ENCODE data around the gene STIM1.

Gene STIM1

DNA sequence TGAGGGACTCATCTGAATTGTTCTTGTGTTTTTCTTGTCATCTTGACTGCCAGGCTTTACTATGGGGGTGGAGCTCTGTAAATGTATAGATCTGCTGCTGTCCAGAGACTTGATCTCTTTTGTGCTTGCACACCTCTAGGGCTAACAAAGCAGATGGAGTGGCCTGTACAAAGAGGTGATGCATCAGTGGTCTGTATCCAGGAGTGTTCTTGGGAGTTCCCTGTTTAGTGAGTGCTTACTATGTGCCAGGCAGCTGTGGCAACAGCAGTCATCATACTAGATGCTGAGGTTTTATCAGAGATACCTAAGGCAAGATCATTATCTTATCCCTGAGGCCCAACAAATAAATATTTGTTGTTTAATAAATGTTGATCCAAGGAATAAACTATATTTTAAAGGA lies 33.4 kb downstream of the STIM1 start:
- H2AFZ ChIP-seq (ENCODE audit: low read depth, low read length, severe bottlenecking), result no peak overlapping the region
- H3K9me2 ChIP-seq (replicated peaks; ENCODE audit: insufficient read depth, low read length), result no peaks in the 10 kb centered on the region
- TF ChIP-seq, protein P1, sequence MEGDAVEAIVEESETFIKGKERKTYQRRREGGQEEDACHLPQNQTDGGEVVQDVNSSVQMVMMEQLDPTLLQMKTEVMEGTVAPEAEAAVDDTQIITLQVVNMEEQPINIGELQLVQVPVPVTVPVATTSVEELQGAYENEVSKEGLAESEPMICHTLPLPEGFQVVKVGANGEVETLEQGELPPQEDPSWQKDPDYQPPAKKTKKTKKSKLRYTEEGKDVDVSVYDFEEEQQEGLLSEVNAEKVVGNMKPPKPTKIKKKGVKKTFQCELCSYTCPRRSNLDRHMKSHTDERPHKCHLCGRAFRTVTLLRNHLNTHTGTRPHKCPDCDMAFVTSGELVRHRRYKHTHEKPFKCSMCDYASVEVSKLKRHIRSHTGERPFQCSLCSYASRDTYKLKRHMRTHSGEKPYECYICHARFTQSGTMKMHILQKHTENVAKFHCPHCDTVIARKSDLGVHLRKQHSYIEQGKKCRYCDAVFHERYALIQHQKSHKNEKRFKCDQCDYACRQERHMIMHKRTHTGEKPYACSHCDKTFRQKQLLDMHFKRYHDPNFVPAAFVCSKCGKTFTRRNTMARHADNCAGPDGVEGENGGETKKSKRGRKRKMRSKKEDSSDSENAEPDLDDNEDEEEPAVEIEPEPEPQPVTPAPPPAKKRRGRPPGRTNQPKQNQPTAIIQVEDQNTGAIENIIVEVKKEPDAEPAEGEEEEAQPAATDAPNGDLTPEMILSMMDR (IDR thresholded peaks at IDR 0.05; ENCODE audit: insufficient read depth, low read length, poor library complexity, severe bottlenecking), result no peak
- no peak for TF ChIP-seq EZH2phosphoT487 (conservative IDR thresholded peaks at IDR 0.05; ENCODE audit: low read length)
- no peak overlapping the region for H3K9ac ChIP-seq (ENCODE audit: low read length)
- H3K27me3 ChIP-seq (ENCODE audit: low read length), result no peaks in the 10 kb centered on the region
- H3K4me3 ChIP-seq (ENCODE audit: insufficient read depth, low read length, poor library complexity, severe bottlenecking), result no peak overlapping the region
- no peaks in the 10 kb centered on the region; the same call in 1 of the 2 replicates for H4K20me1 ChIP-seq (ENCODE audit: low read depth, low read length)
- H3K79me2 ChIP-seq (ENCODE audit: insufficient read depth, low read length), result peaks cover 9% of the 10 kb centered on the region; the same call in 1 of the 2 replicates
- H3F3A ChIP-seq (ENCODE audit: insufficient read depth), result peaks cover 1% of the 10 kb centered on the region; the same call in 1 of the 2 replicates
- no peak overlapping the region for H3K4me2 ChIP-seq (ENCODE audit: low read depth, low read length, poor library complexity, severe bottlenecking)
- no peak overlapping the region for H3K27ac ChIP-seq (ENCODE audit: low read depth, low read length)
- no peaks in the 10 kb centered on the region for H3K36me3 ChIP-seq (ENCODE audit: low read length)
- no peaks in the 10 kb centered on the region for H3K9me3 ChIP-seq (ENCODE audit: insufficient read depth, low read length)

DNA sequence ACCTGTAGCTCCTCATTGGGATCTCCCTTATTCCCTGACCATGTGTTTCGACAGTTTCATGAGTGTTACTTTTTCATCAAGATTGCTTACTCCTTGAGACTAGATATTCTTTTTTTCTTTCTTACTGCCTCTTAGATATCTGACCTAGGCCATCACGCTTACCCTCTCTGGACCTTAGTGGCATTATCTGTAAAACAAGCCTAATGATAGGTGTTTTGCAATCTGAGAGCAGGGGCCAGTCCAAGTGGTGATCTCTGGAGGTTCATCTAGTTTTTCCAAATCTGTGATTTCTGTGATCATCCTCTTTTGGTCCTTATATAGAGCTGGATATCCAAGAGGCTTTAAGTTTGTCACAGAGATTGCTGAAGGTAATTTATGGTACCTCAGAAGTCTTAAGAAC lies 34.5 kb downstream of the STIM1 start:
- H4K20me1 ChIP-seq (ENCODE audit: low read depth, low read length), result no peaks in the 10 kb centered on the region; the same call in 1 of the 2 replicates
- peaks cover 5% of the 10 kb centered on the region; the same call in 1 of the 2 replicates for H3F3A ChIP-seq (ENCODE audit: insufficient read depth)
- no peaks in the 10 kb centered on the region for H3K9me2 ChIP-seq (replicated peaks; ENCODE audit: insufficient read depth, low read length)
- H2AFZ ChIP-seq (ENCODE audit: low read depth, low read length, severe bottlenecking), result no peak overlapping the region
- no peak overlapping the region for H3K9ac ChIP-seq (ENCODE audit: low read length)
- no peak overlapping the region for H3K4me2 ChIP-seq (ENCODE audit: low read depth, low read length, poor library complexity, severe bottlenecking)
- no peak overlapping the region for H3K4me3 ChIP-seq (ENCODE audit: insufficient read depth, low read length, poor library complexity, severe bottlenecking)
- H3K27ac ChIP-seq (ENCODE audit: low read depth, low read length), result no peak overlapping the region
- H3K36me3 ChIP-seq (ENCODE audit: low read length), result no peaks in the 10 kb centered on the region
- 0 out of 2 replicates have a peak, but pooled peaks cover 3% of the 10 kb centered on the region for H3K79me2 ChIP-seq (ENCODE audit: insufficient read depth, low read length)
- TF ChIP-seq, protein P1 (IDR thresholded peaks at IDR 0.05; ENCODE audit: insufficient read depth, low read length, poor library complexity, severe bottlenecking), result no peak
- no peak for TF ChIP-seq EZH2phosphoT487 (conservative IDR thresholded peaks at IDR 0.05; ENCODE audit: low read length)
- H3K27me3 ChIP-seq (ENCODE audit: low read length), result no peaks in the 10 kb centered on the region
- no peaks in the 10 kb centered on the region for H3K9me3 ChIP-seq (ENCODE audit: insufficient read depth, low read length)

DNA sequence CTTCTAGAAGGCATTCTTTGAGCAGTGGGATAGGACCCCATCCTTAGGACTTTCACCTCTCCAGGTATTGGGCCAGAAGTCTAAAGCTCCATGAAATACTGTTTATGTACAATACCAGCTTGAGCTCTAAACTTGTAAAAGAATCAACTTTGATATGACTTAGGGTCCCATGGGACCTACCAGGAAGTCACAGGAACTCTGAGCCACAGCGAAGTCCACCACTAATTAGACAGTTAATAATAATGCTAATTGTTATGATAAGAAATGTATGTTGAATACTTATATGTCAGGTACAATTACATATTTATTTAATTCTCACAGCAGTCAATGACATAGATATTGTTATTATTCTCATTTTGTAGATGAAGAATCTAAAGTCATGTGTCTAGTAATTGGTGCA lies 35.3 kb downstream of the STIM1 start:
- Histone ChIP-seq H3K27me3 (ENCODE audit: low read length) (no peaks in the 10 kb centered on the region), H3K4me3 (ENCODE audit: insufficient read depth, low read length, poor library complexity, severe bottlenecking) (no peak overlapping the region), H3K4me2 (ENCODE audit: low read depth, low read length, poor library complexity, severe bottlenecking) (no peak overlapping the region), H3K9me2 (replicated peaks; ENCODE audit: insufficient read depth, low read length) (no peaks in the 10 kb centered on the region), H3K9me3 (ENCODE audit: insufficient read depth, low read length) (no peaks in the 10 kb centered on the region), H4K20me1 (ENCODE audit: low read depth, low read length) (no peaks in the 10 kb centered on the region; the same call in 1 of the 2 replicates), H3K27ac (ENCODE audit: low read depth, low read length) (no peak overlapping the region), H3K9ac (ENCODE audit: low read length) (no peak overlapping the region), H3K79me2 (ENCODE audit: insufficient read depth, low read length) (0 out of 2 replicates have a peak, but pooled peaks cover 3% of the 10 kb centered on the region), H3F3A (ENCODE audit: insufficient read depth) (peaks cover 5% of the 10 kb centered on the region; the same call in 1 of the 2 replicates), H3K36me3 (ENCODE audit: low read length) (no peaks in the 10 kb centered on the region), H2AFZ (ENCODE audit: low read depth, low read length, severe bottlenecking) (no peak overlapping the region)
- TF ChIP-seq EZH2phosphoT487 (conservative IDR thresholded peaks at IDR 0.05; ENCODE audit: low read length), result no peak
- TF ChIP-seq, protein P1 (IDR thresholded peaks at IDR 0.05; ENCODE audit: insufficient read depth, low read length, poor library complexity, severe bottlenecking), result no peak

Measured in SU-DHL-6 (cell line).